ENCODE data around the gene MBOAT2. TPM values are rescaled to one million over a fixed set of nuclear protein-coding genes. Genes with fewer than 3 reads are reported as not detected.
"Not testable (repeated sequence)": the region's sequence is repeated elsewhere in the genome, so short reads cannot be mapped to it uniquely, and the experiment has no call there.

The MBOAT2 gene, protein sequence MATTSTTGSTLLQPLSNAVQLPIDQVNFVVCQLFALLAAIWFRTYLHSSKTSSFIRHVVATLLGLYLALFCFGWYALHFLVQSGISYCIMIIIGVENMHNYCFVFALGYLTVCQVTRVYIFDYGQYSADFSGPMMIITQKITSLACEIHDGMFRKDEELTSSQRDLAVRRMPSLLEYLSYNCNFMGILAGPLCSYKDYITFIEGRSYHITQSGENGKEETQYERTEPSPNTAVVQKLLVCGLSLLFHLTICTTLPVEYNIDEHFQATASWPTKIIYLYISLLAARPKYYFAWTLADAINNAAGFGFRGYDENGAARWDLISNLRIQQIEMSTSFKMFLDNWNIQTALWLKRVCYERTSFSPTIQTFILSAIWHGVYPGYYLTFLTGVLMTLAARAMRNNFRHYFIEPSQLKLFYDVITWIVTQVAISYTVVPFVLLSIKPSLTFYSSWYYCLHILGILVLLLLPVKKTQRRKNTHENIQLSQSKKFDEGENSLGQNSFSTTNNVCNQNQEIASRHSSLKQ
- total RNA-seq: 1 to 10 TPM; 5.2 to 5.8 TPM

DNA sequence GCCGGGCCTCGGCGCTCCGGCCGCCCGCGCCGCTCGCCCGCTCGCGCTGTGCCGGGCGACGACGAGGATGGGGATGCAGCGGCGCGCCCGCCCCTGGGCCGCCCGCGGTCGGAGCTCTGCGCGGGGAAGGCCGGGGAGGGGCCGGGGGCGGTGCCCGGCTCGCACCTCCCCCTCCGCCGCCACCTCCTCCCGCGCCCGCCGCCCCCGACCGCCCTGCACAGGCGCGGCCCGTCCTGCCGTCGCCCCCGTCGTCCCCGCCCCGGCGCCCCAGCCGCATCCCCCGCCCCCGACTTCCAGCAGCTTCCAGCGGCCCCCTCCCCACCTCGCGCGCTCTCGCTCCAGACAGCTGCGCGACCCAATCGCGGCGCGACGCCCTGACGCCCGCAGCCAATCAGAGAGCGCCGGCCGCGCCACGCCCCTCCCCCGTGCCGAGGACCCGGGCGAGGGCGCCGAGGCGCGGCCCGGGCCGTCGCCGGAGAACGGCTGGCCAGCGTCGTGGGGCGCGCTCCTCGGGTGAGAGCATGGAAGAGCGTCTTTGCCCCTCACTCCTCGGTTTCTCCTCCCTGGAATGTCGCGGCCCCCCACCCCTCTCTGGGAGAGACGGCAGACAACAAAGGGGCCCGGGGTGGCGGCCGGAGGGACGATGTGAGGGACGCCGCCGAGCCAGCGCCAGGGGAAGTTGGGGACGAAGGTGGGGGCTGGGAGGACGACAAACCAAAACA is at the start of gene MBOAT2:
Gene MBOAT2, minus strand, starts transcription at position 69 of the 722 bp plus-strand sequence. CDS start 70 bp downstream, outside the sequence.
- peak; percentile 78 for DNase-seq (ENCODE audit: low spot score)
- peak within 1 kb of the TSS; percentile 38 to 71 for H3K4me3 ChIP-seq
- peaks cover 0 to 14% of the 10 kb centered on the region in 2 donors for H3K4me1 ChIP-seq
- peak within 1 kb of the TSS; percentile 49 to 77 for H3K27ac ChIP-seq
- H3K27me3 ChIP-seq: no peaks in the 10 kb centered on the region
- H3K9me3 ChIP-seq: no peaks in the 10 kb centered on the region
- TF ChIP-seq, protein P1, sequence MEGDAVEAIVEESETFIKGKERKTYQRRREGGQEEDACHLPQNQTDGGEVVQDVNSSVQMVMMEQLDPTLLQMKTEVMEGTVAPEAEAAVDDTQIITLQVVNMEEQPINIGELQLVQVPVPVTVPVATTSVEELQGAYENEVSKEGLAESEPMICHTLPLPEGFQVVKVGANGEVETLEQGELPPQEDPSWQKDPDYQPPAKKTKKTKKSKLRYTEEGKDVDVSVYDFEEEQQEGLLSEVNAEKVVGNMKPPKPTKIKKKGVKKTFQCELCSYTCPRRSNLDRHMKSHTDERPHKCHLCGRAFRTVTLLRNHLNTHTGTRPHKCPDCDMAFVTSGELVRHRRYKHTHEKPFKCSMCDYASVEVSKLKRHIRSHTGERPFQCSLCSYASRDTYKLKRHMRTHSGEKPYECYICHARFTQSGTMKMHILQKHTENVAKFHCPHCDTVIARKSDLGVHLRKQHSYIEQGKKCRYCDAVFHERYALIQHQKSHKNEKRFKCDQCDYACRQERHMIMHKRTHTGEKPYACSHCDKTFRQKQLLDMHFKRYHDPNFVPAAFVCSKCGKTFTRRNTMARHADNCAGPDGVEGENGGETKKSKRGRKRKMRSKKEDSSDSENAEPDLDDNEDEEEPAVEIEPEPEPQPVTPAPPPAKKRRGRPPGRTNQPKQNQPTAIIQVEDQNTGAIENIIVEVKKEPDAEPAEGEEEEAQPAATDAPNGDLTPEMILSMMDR (IDR thresholded peaks at IDR 0.05): no peak
- no peaks in the 10 kb centered on the region for H3K36me3 ChIP-seq

DNA sequence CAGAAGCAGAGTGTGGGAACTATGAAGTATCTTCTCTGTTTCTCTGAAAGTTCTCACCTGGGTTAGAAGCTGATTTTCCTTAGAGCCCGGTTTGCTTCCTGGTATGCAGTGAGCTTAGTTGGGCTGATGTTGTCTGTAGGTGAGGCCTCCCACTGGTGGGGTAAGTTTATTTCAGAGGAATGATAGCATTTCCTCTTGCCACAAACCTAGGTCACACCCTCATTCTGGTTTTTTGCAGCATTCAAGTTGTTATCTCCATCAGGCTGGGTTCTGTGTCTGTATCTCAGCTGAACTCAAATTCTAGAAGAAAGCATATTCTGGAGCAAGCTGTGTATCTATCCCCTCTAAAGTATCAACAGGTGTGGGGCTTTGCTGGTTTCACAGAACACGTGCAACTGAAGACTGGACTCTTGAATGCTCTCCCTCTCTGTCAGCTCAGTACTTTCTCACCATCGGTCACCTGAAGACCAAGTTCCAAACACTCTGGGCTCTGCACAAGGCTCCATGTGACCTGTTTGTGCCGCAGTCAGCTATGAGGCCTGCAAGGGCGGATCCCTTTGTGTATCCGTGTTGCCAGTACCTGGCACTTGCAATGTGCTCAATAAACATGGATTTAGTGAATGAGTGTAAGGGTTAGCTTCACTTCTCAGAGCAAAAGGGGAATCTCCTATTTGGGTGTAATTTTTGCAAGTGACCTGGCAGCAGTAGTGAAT is 49.5 kb upstream of the MBOAT2 start:
- TF ChIP-seq, protein P1 (IDR thresholded peaks at IDR 0.05): no peak
- Histone ChIP-seq H3K36me3 (no peaks in the 10 kb centered on the region), H3K4me3 (no peak overlapping the region), H3K4me1 (no peaks in the 10 kb centered on the region), H3K27me3 (no peaks in the 10 kb centered on the region), H3K9me3 (no peaks in the 10 kb centered on the region), H3K27ac (no peak overlapping the region)
- DNase-seq (ENCODE audit: low spot score): no peak

DNA sequence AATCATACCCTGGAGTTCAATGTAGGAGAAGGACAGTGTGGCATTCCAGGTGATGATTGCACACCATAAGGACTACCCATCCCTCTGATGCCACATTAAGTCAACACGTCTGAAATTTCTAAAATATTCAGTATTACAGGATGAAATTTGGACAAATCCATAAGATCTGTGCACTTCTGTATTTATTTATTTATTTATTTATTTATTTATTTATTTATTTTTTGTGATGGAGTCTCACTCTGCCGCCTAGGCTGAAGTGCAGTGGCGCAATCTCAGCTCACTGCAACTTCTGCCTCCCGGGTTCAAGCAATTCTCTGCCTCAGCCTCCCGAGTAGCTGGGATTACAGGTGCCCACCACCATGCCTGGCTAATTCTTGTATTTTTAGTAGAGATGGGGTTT is 48.0 kb upstream of the MBOAT2 start:
- H3K36me3 ChIP-seq; H3K9me3 ChIP-seq; H3K4me3 ChIP-seq; H3K27me3 ChIP-seq; DNase-seq (ENCODE audit: low spot score); H3K4me1 ChIP-seq; H3K27ac ChIP-seq: not testable (repeated sequence)

DNA sequence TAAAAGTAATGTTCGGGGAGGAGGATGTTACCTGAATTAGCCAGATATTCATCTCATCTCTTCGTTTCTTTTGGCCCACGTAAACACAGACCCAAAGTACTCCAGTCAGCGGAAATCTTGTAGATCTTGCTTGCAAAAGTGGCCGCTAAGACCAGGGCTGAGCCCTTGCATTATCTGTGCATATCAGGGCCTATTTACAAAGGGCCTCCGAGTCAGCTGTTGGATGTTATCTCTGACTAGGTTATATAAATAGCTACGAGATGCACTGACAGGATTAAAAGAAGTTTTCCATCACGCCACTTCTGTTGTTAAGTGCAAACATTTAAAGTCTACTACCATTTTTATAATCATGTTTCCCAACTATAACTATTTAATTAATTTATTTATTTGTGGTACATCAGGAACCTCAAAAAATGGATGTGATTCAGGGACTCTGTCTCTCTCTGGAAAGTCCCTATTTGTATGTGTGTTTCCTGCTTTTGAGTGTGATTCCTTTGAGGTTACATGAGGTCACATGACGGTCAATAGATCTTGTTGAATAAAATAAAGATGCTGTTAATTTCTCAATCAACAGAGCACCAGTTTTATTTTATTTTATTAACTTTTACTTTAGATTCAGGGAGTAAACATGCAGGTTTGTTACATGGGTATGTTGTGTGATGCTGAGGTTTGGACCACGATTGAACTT is 46.8 kb upstream of the MBOAT2 start:
- TF ChIP-seq, protein P1 (IDR thresholded peaks at IDR 0.05): no peak
- H3K36me3 ChIP-seq: no peaks in the 10 kb centered on the region
- no peak overlapping the region for H3K4me3 ChIP-seq
- no peak for DNase-seq (ENCODE audit: low spot score)
- no peaks in the 10 kb centered on the region for H3K27me3 ChIP-seq
- no peaks in the 10 kb centered on the region for H3K9me3 ChIP-seq
- H3K4me1 ChIP-seq: no peaks in the 10 kb centered on the region
- no peak overlapping the region for H3K27ac ChIP-seq

DNA sequence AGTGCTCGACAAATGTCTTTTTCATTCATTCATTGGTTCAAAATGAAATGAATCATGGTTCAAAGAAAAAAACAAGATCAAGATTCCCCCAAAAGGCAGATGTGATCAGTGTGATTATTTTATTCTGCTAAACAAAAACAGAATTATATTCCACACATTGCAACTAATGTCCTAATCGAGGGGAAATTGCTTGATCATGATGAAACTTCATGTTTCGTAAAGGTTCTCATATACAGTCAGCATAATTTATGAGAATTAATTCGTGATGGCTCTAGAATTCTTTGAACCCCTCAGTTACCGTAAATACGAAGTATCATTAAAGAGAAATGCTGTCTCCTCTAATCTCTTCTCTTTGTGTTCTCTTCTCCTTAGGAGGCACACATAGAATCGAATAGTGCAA is 42.1 kb upstream of the MBOAT2 start:
- TF ChIP-seq, protein P1 (IDR thresholded peaks at IDR 0.05): no peak

DNA sequence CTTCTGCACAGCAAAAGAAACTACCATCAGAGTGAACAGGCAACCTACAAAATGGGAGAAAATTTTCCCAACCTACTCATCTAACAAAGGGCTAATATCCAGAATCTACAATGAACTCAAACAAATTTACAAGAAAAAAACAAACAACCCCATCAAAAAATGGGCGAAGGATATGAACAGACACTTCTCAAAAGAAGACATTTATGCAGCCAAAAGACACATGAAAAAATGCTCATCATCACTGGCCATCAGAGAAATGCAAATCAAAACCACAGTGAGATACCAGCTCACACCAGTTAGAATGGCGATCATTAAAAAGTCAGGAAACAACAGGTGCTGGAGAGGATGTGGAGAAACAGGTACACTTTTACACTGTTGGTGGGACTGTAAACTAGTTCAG is 40.0 kb upstream of the MBOAT2 start:
- not testable (repeated sequence) for H3K4me1 ChIP-seq; DNase-seq (ENCODE audit: low spot score); H3K27me3 ChIP-seq; H3K9me3 ChIP-seq; H3K4me3 ChIP-seq; H3K27ac ChIP-seq; H3K36me3 ChIP-seq

More for the DNA sequence above, 42.1 kb upstream of the MBOAT2 start:
- no peaks in the 10 kb centered on the region for H3K36me3 ChIP-seq
- H3K4me1 ChIP-seq: no peaks in the 10 kb centered on the region
- H3K4me3 ChIP-seq: no peak overlapping the region
- no peaks in the 10 kb centered on the region for H3K9me3 ChIP-seq
- H3K27me3 ChIP-seq: no peaks in the 10 kb centered on the region
- no peak overlapping the region for H3K27ac ChIP-seq
- no peak for DNase-seq (ENCODE audit: low spot score)

Data from right atrium auricular region (tissue), 2 donors.